NCI-H69 (cell line): Measurements from ENCODE around the gene VPS13D.
"Not testable (repeated sequence)": the region's sequence is repeated elsewhere in the genome, so short reads cannot be mapped to it uniquely, and the experiment has no call there.

Experiments used
- DNase-seq: peaks from one replicate; lab custom pipeline; 2025; lab: John Stamatoyannopoulos, UW

VPS13D gene

DNA sequence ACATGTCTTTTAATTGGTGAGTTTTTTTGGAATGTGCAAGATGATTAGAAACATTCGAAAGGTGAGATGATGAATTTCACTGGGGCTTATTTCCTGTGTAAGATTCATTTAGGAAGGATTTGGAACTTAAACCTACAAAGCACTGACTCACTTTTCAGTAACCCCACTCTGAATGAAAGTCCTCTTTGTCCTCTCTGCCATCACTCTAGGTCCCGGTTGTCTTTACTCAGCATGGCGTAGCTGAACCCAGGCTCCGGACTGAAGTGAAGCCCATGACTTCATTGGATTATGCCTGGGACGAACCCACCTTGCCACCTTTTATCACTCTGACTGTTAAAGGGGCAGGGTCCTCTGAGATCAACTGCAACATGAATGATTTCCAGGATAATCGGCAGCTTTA lies 139.4 kb downstream of the VPS13D start:
- DNase-seq, result no peak

DNA sequence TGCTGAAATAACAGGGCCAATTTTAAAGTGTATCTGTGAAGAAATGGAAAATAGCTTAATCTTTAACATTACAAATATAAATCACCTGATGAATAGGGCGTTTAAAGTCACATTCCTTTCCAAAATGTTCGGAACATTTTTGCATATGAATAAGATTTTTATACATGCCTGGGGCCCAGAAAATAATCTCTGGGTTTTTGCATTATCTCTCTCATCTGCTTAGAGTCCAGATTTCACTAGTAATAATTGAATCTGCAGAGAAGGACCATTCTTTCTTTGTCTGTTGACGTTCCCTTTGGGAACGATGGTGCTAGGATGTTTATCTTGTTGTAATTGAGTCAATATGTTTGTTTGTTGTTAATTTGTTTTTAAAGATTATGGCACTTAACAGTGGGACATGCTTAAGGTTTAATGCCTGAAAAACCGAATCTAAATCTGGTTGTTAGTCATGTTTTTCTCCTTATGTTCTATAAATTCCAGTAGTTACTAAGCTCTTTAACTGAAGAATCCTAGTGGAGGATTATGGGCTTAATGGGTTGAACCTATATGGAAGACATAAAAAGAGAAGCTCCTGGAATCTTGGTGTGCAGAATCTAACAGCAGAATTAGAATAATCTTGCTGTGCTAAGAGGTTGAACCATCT lies 140.6 kb downstream of the VPS13D start:
- DNase-seq, result no peak

DNA sequence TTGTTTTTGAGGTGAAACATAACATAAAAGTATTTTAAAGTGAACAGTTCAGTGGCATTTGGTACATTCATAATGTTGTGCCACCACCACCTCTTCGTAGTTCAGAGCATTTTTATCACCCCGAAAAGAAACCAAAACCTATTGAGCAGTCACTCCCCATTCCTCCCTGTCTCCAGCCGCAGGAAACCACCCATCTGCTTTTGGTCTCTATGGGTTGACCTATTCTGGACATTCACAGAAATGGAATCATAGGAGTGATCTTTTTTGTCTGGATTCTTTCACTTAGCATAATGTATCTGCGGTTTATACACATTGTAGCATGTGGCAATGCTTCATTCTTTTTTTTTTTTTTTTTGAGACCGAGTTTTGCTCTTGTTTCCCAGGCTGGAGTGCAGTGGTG lies 141.2 kb downstream of the VPS13D start:
- no peak for DNase-seq

DNA sequence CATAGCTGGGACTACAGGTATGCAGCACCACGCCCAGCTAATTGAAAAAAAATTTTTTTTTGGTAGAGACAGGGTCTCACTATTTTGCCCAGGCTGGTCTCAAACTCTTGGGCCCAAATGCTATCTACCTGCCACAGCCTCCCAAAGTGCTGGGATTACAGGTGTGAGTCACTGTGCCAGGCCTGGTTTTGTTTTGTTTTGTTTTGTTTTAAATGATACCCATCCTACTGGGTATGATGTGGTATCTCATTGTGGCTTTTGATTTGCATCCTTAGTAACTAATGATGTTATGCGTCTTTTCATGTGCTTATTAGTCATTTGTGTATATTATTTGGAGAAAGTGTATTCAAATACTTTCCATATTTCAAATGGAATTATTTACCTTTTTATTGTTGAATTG lies 142.3 kb downstream of the VPS13D start:
- DNase-seq, result no peak

DNA sequence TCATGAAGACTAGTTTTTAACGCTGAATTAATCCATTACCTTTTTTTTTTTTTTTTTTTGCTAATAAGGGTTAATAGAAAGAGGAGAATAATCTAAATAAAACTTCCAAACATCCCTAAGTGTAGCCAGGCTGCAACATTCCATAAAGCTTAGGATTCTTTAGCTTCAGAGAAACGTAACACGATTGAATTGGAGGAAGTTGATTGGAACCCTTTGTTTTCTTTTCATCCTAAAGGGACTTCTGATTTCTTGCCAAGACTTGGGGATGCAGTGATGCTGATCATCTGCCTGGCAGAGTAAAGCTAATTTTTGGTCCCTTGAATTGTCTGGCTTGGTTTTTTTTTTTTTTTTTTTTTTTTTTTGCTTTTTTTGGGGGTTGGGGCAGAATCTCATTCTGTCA lies 142.9 kb downstream of the VPS13D start:
- DNase-seq, result no peak

DNA sequence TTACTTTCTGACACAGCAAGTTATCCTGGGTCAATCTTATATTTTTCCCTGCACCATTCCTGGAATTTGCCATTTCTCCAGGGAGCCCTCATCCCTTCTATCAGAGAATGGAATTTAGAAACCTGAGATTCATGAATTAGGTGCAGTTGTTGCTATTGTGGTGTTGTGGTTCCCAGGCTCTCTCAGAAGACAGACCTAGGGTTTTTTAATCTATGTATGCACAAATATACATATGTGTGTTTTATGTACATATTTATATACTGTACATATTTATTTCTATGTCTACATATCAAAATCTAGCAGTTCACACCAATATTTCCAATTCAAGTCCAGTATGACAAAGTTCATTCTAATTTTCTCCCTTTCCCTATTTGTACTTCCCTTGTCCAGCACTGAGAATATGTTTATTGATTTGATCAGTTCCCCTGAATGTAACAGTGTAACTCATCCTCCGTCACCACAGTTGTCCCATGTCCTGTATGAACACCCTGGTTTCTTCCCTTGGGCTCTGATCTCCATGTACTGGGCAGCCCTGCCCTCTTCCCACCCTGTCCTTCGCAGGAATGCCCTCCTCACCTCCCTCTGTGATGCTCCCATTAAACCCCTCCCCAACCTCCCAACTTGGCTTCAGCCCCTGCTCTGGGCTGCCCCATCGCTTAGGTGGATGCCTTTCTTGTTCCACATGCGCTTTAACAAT lies 145.5 kb downstream of the VPS13D start:
- DNase-seq, result no peak

DNA sequence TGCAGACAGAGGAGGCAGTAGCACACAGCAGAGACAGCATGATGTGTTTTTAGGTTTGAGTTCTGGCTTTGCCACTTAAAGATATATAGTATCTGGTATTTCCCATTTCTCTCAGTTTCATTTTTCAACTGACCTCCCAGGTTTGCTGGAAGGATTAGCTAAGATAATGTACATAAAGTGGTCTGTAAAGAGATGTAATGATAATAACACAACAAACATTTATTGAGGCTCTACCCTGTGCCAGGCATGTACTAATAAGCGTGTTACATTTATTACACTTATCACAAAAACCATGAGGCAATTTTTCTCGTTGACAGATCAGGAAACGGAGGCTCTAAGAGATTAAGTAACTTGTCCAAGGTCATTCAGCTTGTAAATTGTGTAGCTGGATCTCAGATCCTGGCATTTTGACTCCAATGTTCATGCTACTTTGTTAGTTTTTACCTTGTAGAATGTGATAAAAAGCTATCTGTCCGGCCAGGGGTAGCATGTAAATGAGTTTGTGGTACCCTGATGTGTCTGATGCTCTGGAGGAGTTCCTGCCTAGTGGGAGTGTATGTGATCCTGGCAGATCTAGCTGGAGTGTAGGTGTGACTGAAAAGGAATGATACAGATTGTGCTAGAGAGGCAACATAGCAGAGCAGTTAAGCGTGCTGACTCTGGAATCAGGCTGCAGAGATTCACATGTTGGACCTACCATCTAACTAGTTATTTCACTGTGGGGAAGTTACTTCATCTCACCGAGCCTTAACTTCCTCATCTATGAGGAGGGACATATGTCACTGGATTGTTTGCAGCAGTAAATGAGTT lies 146.6 kb downstream of the VPS13D start:
- DNase-seq, result no peak

DNA sequence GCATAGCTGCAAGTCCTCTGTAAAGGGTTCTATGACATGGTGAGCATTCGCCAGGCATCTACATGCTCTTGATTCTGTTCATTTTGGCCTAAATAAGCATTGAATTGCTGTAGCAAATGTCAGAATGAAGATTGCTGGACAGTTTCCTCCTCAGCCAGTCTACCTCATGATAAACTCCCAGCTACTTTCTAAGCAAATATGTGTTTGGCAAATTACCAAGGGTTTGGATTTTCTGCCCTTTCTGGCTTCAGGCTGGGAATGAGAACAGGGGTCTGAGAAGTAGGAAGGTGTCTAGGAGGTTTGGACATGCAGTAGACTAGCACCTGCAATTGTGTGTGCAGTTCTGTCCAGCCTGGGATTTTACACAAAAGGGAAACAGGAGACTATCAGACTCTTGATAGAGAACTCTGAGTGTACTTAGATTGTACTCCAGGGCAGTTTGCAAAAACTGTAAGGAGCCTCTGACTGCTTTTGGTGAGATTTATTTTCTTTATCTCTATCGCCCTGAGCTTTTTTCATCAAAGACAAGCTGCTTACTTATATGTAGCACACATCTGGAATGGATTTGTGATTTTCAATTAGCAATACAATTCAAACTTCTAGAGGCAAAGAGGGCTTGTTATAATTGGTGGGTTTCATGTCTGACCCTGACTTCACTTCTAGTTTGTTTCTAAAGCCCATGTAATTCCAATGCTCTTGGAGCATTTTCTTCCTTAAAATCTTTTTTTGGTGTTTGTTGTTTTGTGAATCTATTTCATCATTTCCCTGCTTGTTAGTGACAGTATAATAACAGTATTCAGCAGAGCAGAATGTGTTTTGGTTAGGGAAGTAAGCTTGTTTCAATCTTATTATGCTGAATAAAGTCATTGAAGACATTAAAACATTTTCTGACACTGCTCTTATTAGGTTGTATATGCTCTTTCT lies 150.8 kb downstream of the VPS13D start:
- DNase-seq, result peak; percentile 57

DNA sequence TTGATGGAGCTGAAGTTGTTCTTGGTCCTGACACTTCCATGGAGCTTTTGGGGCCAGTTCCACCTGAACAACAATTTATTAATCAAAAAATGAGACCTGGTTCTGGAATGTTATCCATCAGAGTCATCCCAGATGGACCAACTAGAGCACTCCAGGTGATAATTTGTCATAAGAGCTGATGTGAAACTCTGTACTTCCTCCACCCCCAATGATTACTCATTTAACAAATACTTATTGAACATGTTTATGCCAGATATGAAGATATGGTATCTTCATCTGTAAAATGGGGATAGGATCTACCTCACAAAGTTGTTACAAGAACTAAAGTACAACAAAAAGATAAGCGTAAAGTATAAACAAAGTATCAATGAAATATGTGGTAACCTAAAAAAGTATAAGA lies 153.2 kb downstream of the VPS13D start:
- DNase-seq, result no peak

DNA sequence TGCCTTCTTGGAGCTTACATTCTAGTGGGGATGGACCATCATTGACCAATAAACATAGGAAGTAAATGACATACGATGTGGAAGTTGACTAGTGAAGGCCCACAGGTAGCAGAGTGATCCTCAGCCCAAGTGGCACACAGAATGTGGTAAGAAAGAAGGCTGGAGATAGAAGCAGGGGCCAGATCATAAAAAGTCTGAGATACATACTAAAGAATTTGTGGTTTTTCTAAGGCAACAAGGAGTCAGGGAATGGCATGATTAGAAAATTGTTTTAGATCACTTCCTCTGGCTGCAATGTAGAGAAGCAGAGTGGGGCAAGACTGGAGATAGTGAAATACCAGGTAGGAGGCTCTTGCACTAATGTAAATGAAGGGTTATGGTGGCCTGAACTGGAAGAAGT lies 154.0 kb downstream of the VPS13D start:
- DNase-seq, result no peak

DNA sequence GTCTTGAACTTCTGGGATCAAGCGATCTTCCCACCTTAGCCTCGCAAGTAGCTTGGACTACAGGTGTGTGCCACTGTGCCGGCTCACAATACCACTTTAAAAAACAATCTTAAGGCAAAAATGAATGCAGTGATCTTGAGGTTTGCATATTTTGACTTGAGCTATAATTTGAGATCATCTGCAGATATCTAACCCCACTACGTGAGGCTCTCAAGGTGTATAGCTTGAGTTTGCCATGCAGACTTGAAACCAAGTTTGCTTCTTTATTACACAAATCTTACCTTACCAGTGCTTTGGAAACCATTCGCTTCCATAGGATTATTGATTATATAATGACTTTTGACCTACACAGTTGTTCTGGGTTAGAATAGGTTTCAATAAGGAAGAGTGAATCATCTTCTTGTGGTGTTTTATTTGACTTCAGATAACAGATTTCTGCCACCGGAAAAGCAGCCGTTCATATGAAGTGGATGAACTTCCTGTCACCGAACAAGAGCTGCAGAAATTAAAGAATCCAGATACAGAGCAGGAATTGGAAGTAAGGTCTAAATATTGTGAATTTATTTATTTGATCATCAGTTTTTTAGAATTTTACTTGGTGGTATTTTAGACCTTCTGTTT lies 155.1 kb downstream of the VPS13D start:
- no peak for DNase-seq

DNA sequence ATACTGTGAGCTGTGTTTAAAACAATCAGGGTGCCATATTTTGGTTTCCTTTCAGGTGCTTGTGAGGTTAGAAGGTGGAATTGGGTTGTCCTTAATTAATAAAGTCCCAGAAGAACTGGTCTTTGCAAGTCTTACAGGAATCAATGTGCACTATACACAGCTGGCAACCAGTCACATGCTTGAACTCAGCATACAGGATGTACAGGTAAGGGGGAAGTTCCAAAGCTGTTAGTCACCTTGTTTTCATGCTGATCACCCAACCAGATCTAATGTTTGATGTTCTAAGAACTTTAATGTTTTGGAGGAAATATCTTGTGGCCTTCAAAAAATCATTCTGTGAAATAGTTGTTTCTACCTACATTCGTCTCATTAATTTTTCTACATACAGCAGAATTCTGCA lies 156.3 kb downstream of the VPS13D start:
- no peak for DNase-seq

DNA sequence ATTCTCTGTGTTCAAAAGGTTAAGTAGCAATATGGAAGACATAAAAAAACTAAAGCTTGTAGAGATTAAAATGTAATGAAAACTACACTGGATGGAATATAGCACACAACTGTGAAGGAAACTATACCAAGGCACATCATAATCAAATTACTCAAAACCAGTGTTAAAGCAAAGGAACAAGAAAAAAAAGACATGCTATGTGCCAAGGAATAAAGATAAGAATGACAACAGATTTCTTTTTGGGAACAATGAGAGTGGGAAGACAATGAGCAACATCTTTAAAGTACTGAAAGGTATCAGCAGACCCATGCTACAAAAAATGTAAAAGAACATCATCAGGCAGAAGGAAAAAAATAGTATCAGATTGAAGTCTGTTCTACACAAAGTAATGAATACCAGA lies 157.8 kb downstream of the VPS13D start:
- no peak for DNase-seq

DNA sequence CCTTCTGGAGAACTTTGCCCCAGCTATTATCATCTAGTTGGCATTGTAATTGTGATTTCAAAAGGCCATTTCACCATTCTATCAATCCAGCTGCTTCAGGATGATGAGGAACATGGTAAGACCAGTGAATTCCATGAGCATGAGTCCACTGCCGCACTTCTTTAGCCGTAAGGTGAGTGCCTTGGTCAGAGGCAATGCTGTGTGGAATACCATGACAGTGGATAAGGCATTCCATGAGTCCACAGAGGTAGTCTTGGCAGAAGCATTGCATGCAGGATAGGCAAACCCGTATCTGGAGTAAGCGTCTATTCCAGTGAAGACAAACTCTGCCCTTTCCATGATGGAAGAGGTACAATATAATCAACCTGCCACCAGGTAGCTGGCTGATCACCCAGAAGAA lies 160.5 kb downstream of the VPS13D start:
- DNase-seq, result not testable (repeated sequence)

DNA sequence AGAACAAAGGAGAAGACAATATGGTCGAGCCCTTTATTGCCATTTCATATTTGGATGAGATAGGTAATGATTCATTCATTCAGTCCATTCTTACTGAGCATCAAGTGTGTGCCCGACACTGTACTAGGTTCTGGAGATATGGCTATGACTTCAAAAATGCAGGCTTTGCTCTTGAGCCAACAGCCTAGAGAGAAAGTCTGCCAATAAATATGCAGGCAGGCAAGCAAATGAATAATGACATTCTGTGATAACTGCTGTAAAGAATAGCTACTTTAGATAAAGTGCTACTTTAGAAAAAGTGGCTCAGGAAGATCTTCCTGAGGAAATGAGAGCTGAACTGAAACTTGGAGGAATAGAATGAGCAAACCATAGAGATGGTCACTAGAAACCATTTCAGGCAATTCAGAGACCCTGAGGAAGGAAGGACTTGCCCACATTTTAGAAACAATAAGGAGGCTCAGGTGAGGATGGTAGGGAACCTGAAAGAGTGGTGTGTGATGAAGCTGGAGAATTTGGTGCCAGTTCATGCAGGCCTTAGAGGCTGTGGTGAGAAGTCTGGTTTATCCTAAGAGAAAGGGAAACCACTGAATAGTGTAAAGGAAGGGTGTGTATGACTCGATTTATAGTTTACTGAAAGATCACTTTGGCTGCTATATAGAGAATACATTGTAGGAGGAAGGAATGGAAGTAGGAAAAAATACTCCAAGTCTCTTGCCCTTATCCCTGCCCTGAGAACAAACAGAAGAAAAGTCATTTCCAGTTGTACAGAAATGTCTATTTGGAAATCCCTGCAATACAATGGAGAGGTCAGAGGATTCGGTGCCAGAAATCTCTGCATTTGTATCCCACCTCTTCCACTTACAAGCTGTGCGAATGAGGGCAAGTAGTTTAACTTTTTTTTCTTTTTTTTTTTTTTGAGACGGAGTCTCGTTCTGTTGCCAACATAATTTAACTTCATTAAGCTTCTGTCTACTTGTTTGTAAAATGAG lies 167.9 kb downstream of the VPS13D start:
- DNase-seq, result no peak

DNA sequence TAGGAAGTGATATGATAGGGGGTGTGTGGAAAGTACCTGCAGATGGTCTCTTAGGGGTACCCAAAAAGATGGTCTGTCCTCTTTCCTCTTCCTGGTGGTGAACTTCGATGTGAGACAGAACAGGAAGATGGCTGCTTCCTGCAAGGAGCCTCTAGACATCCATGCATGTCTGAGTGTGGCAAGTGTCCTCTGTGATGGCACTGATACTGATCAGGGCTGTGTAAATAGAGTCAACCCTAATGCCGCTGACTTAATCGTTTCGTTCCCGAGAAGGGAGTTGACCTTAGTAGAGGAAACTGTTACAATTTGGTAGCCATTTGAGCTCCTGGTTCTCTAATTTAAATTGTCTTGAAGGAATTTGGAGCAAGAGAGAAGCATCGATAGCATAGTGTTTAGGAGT lies 168.6 kb downstream of the VPS13D start:
- no peak for DNase-seq

DNA sequence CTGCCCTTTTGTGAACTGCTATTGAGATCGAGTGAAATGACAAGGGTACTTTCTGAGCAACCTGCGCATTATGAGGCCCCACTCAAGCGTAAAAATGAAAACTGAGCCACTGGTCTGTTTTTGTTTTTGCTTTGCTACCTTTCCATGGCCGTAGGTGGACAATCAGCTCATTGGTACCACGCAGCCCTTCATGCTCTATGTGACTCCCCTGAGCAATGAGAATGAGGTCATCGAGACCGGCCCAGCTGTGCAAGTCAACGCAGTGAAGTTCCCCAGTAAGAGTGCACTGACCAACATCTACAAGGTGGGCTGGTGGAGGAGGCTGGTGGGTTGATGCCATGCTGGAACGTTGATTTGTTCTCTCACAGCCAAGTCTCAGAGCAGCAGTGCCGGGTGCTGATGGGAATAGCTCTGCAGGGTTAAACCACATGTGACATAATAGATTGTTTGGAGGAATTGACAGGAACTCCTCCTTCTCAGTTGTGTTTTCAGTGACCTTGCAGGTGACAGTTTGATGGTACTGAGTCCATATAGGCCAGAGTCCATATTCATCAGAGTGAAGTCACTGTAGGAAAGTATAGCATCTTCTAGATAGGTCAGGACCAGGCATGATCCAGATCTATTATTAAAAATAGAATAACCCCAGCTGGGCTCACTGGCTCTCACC lies 170.3 kb downstream of the VPS13D start:
- no peak for DNase-seq

DNA sequence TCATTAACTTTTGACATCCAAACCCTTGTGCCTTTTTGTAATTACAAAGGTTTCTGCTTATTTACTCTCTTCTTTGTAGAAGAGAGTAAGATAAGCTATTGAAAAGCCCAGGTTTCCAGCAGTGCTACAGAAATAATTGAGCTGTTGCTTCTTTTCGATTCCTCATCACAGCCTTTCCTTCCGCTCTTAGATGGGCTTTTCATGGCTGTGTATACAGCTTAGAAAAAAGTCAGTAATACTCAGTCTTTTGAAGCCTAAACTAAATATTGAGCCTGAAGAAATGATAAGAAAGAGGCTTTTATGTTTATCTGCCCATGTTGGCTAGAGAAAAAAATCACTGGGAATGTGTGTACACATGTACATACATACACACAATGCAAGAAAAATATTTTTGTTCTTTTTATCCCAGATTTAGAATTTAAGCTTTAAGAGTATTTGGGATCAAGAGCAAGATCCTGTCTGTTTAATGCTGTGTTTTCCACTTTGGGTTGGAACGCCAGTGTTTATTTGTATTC lies 172.4 kb downstream of the VPS13D start:
- DNase-seq, result no peak

DNA sequence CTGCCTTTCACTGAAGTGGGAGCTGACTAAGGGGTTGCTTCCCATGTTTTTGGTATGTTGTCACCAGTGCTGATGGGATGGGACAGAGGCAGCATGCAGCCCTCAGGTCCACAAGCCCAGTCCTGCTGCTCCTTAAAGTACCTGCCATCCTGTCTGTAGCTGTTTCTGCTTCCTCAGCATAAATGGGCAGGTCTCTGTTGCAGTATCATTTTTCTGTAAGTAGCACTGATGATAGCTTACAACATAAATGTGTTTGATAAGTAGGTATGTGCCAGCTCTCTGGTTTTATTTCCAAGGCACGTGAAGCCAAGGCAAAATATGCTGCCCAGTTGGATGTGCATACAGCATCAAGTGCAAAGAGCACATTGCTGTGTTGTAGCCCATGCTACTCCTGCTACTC lies 173.0 kb downstream of the VPS13D start:
- no peak for DNase-seq

DNA sequence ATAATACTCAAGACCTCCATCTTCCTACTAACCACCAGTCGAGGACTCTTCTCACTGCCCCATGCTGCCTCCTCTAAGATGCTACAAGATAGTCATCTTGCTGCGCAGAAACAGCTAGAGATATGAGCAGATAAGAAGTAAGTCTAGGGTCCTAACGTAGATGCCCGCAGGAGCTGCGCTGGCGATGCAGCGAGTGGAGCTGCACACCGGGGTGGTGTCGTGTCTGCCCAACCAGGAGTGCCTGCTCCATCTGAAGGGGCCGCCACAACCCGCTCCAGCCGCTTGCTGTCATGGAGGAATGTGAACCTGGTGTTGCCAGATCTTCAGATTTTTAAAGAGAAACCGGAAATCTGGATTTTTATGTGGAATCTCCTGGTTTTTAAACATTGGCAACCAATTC lies 175.1 kb downstream of the VPS13D start:
- DNase-seq, result no peak
